ENCODE data around the gene AQP12B. TPM values are rescaled to one million over a fixed set of nuclear protein-coding genes. Genes with fewer than 3 reads are reported as not detected.

AQP12B gene
- total and polyA plus RNA-seq, 4 donors = not detected

DNA sequence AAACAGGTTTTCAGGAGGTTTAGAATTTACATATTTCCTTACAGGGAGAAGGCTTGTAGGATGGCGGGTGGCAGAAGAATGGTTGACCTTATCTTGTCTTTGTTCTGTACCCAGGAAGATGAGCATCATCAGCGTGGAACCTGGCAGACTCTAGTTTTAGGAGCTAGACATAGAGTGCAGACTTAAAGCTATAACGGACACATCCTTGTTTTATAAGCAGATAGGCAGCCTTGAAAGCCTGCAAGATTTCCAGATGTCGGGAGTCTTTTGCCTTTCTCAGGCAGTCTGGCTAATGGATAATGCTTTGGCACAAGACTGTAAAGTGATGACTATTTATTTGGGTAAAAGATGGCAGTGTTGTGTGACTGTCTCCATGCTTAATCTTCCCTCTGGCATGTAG lies 11.7 kb downstream of the AQP12B start:
- no peak overlapping the region for H3K27ac ChIP-seq (ENCODE audit: low read depth in 1 of 2, low read length in 2 of 2)
- WGBS = 65% methylated on average over 4 of the region's 4 CpGs
- no peak overlapping the region for H3K9ac ChIP-seq (ENCODE audit: low read depth in 1 of 2, low read length in 2 of 2)
- peaks cover 0 to 2% (median 0%) of the 10 kb centered on the region in 4 donors for H3K27me3 ChIP-seq (ENCODE audit: control insufficient read depth in 4 of 4, insufficient read depth in 4 of 4, low read length in 3 of 4)
- no peak for DNase-seq (ENCODE audit: low spot score)
- TF ChIP-seq RXRA (IDR thresholded peaks at IDR 0.05) (no peak), JUND (IDR thresholded peaks at IDR 0.05) (no peak), YY1 (IDR thresholded peaks at IDR 0.05) (no peak), FOXA2 (IDR thresholded peaks at IDR 0.05) (no peak), ZBTB33 (IDR thresholded peaks at IDR 0.05) (no peak), TAF1 (conservative IDR thresholded peaks at IDR 0.05) (no peak), RAD21 (IDR thresholded peaks at IDR 0.05) (no peak), HNF4A (conservative IDR thresholded peaks at IDR 0.05) (no peak)
- TF ChIP-seq, protein P1, sequence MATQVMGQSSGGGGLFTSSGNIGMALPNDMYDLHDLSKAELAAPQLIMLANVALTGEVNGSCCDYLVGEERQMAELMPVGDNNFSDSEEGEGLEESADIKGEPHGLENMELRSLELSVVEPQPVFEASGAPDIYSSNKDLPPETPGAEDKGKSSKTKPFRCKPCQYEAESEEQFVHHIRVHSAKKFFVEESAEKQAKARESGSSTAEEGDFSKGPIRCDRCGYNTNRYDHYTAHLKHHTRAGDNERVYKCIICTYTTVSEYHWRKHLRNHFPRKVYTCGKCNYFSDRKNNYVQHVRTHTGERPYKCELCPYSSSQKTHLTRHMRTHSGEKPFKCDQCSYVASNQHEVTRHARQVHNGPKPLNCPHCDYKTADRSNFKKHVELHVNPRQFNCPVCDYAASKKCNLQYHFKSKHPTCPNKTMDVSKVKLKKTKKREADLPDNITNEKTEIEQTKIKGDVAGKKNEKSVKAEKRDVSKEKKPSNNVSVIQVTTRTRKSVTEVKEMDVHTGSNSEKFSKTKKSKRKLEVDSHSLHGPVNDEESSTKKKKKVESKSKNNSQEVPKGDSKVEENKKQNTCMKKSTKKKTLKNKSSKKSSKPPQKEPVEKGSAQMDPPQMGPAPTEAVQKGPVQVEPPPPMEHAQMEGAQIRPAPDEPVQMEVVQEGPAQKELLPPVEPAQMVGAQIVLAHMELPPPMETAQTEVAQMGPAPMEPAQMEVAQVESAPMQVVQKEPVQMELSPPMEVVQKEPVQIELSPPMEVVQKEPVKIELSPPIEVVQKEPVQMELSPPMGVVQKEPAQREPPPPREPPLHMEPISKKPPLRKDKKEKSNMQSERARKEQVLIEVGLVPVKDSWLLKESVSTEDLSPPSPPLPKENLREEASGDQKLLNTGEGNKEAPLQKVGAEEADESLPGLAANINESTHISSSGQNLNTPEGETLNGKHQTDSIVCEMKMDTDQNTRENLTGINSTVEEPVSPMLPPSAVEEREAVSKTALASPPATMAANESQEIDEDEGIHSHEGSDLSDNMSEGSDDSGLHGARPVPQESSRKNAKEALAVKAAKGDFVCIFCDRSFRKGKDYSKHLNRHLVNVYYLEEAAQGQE (IDR thresholded peaks at IDR 0.05) = no peak
- H3K4me3 ChIP-seq (ENCODE audit: low read depth in 1 of 3, low read length in 3 of 3) = no peak overlapping the region
- H3K4me1 ChIP-seq (ENCODE audit: control insufficient read depth in 4 of 4, insufficient read depth in 4 of 4, low read length in 3 of 4) = peaks cover 0 to 7% (median 0%) of the 10 kb centered on the region in 4 donors
- no peaks in the 10 kb centered on the region for H3K36me3 ChIP-seq (ENCODE audit: control insufficient read depth in 4 of 4, insufficient read depth in 3 of 4, low read depth in 1 of 4, low read length in 3 of 4)
- no peaks in the 10 kb centered on the region for H3K9me3 ChIP-seq (ENCODE audit: control insufficient read depth in 4 of 4, low read length in 3 of 4)

GRCh38 chr2:240670402-240670801 lies 12.3 kb downstream of the AQP12B start:
- Histone ChIP-seq H3K9ac (ENCODE audit: low read depth in 1 of 2, low read length in 2 of 2) (no peak overlapping the region), H3K4me3 (ENCODE audit: low read depth in 1 of 3, low read length in 3 of 3) (no peak overlapping the region), H3K4me1 (ENCODE audit: control insufficient read depth in 4 of 4, insufficient read depth in 4 of 4, low read length in 3 of 4) (peaks cover 0 to 7% (median 0%) of the 10 kb centered on the region in 4 donors), H3K9me3 (ENCODE audit: control insufficient read depth in 4 of 4, low read length in 3 of 4) (no peaks in the 10 kb centered on the region), H3K27me3 (ENCODE audit: control insufficient read depth in 4 of 4, insufficient read depth in 4 of 4, low read length in 3 of 4) (peaks cover 0 to 2% (median 0%) of the 10 kb centered on the region in 4 donors), H3K36me3 (ENCODE audit: control insufficient read depth in 4 of 4, insufficient read depth in 3 of 4, low read depth in 1 of 4, low read length in 3 of 4) (no peaks in the 10 kb centered on the region), H3K27ac (ENCODE audit: low read depth in 1 of 2, low read length in 2 of 2) (no peak overlapping the region)
- TF ChIP-seq JUND (IDR thresholded peaks at IDR 0.05) (no peak), RXRA (IDR thresholded peaks at IDR 0.05) (no peak), FOXA1 (IDR thresholded peaks at IDR 0.05) (no peak), CTCF (IDR thresholded peaks at IDR 0.05; ENCODE audit: low read depth, low read length, missing input control) (no peak), FOXA2 (IDR thresholded peaks at IDR 0.05) (no peak), EGR1 (IDR thresholded peaks at IDR 0.05; ENCODE audit: low read depth in 2 of 2) (no peak), HNF4G (IDR thresholded peaks at IDR 0.05) (no peak), ATF3 (IDR thresholded peaks at IDR 0.05) (no peak), NR2F2 (IDR thresholded peaks at IDR 0.05) (no peak), HNF4A (conservative IDR thresholded peaks at IDR 0.05) (no peak)
- DNase-seq (ENCODE audit: low spot score) = no peak
- 58% methylated on average over 7 of the region's 7 CpGs for WGBS

Measured in liver (tissue), 9 donors.